OCI-LY7 (cell line): Measurements from ENCODE around the gene TRIML2. TPM values are rescaled to one million over a fixed set of nuclear protein-coding genes. Genes with fewer than 3 reads are reported as not detected.

Experiments
- BruUV-seq: library from RNA; stranded (reverse); fragments of 400-500 nt; replicated peaks from 2 replicates; lab custom pipeline; 2021; lab: Mats Ljungman, UMichigan
- CTCF ChIA-PET: fragments of 300-600 bp; sonication (Branson Sonifier 250); formaldehyde crosslinking; loops from one replicate; lab custom pipeline; 2022; ENCODE audit warnings: antibody characterized with exemption; ENCODE audit not compliant: unreplicated experiment; lab: Charles Lee
- POLR2A ChIA-PET: fragments of 300-600 bp; sonication (Branson Sonifier 250); formaldehyde crosslinking; loops from one replicate; lab custom pipeline; 2022; ENCODE audit warnings: antibody characterized with exemption; lab: Charles Lee
- DNase-seq: peaks from one replicate; pipeline ENCODE4 v3.0.0-alpha.2; 2015; ENCODE audit warnings: low spot score
- H2AFZ ChIP-seq: fragments of 200-600 bp; sonication (generic), shearing (Covaris generic); 2 replicates; pipeline ENCODE4 v1.6.1; 2014; ENCODE audit warnings: mild to moderate bottlenecking, antibody characterized with exemption, low read length, moderate library complexity
- H3K27ac ChIP-seq: fragments of 200-600 bp; sonication (generic); 2 replicates; pipeline ENCODE4 v1.5.1; 2014; ENCODE audit warnings: mixed run types, low read depth, mild to moderate bottlenecking, moderate library complexity, low read length, inconsistent platforms; ENCODE audit not compliant: poor library complexity, severe bottlenecking
- H3K36me3 ChIP-seq: fragments of 200-600 bp; sonication (generic); 2 replicates; pipeline ENCODE4 v1.6.1; 2014; ENCODE audit warnings: mild to moderate bottlenecking, antibody characterized with exemption, low read length, moderate library complexity, mixed read lengths; ENCODE audit not compliant: insufficient read depth
- H3K4me1 ChIP-seq: fragments of 200-600 bp; sonication (generic); 2 replicates; pipeline ENCODE4 v1.5.1; 2014; ENCODE audit warnings: mild to moderate bottlenecking, low read length; ENCODE audit not compliant: insufficient read depth, poor library complexity, severe bottlenecking
- H3K4me2 ChIP-seq: fragments of 200-600 bp; sonication (generic); 2 replicates; pipeline ENCODE4 v1.6.1; 2014; ENCODE audit warnings: mild to moderate bottlenecking, low read length
- H3K4me3 ChIP-seq: fragments of 200-600 bp; sonication (generic); 2 replicates; pipeline ENCODE4 v1.5.1; 2014; ENCODE audit warnings: mild to moderate bottlenecking, low read depth, low read length; ENCODE audit not compliant: poor library complexity, severe bottlenecking
- H3K79me2 ChIP-seq: fragments of 200-600 bp; sonication (generic); 2 replicates; pipeline ENCODE4 v1.6.1; 2016; ENCODE audit warnings: low read depth, mild to moderate bottlenecking, low read length, moderate library complexity, mixed read lengths; ENCODE audit not compliant: insufficient read depth
- H3K9me2 ChIP-seq: fragments of 200-600 bp; sonication (generic); 2 replicates; pipeline ENCODE4 v1.6.1; 2016; ENCODE audit warnings: mild to moderate bottlenecking, low read length, mixed read lengths; ENCODE audit not compliant: insufficient read depth
- H3K9me3 ChIP-seq: fragments of 200-600 bp; sonication (generic); 2 replicates; pipeline ENCODE4 v1.6.1; 2014; ENCODE audit warnings: mild to moderate bottlenecking, mixed run types, low read length, mixed read lengths
- H4K20me1 ChIP-seq: fragments of 200-600 bp; sonication (generic); 2 replicates; pipeline ENCODE4 v1.6.1; 2014; ENCODE audit warnings: mild to moderate bottlenecking, antibody characterized with exemption, low read length, moderate library complexity, mixed read lengths; ENCODE audit not compliant: insufficient read depth
- CTCF ChIP-seq: fragments of 200-600 bp; sonication (generic); conservative IDR thresholded peaks from 2 replicates; pipeline ENCODE4 v1.5.1; 2014; ENCODE audit warnings: mild to moderate bottlenecking, antibody characterized with exemption, low read length, moderate library complexity, mixed read lengths
- EZH2phosphoT487 ChIP-seq: fragments of 200-600 bp; sonication (generic); IDR thresholded peaks from 2 replicates; pipeline ENCODE4 v1.6.1; 2018; ENCODE audit warnings: low read depth, borderline replicate concordance, mild to moderate bottlenecking, mixed run types, antibody characterized with exemption, low read length, moderate library complexity, mixed read lengths
- intact Hi-C: fragments of 100-400 bp; cut with micrococcal nuclease; formaldehyde crosslinking; loops from one replicate; pipeline ENCODE4 v1.10.0; 2022; ENCODE audit not compliant: unreplicated experiment
- total RNA-seq, 2 experiments: library from RNA; depleted of rRNA in 1 of 2; stranded (reverse); fragments of >200 nt in 1 of 2; shearing (Covaris generic) in 1 of 2; gene quantifications; 2 replicates each; pipeline ENCODE4 v1.2.3, GENCODE V29; 2014 to 2022

TRIML2 gene
- total RNA-seq, 2 experiments from 2014 or later: not detected

- Histone ChIP-seq H3K79me2 (no peaks in the 10 kb centered on the region), H3K36me3 (no peaks in the 10 kb centered on the region), H2AFZ (no peak overlapping the region), H3K9me2 (no peaks in the 10 kb centered on the region), H3K4me1 (no peaks in the 10 kb centered on the region), H4K20me1 (no peaks in the 10 kb centered on the region), H3K4me3 (no peak overlapping the region), H3K9me3 (no peaks in the 10 kb centered on the region), H3K27ac (no peak overlapping the region), H3K4me2 (no peak overlapping the region)
- BruUV-seq: no TSS peak
- intact Hi-C loops: no loop called here
- CTCF ChIA-PET: no interaction called here
- TF ChIP-seq CTCF: no peak
- no peak for TF ChIP-seq EZH2phosphoT487
- POLR2A ChIA-PET: interaction anchor here (0.6 kb wide), 1 partner anchor 133 kb away, joined by 6 read pairs; no protein-coding TSS in a partner anchor
- no peak for DNase-seq
Observed at GRCh38 chr4:188132232-188132631, 22.8 kb upstream of the TRIML2 start.

GRCh38 chr4:188130355-188130754 is 21.0 kb upstream of the TRIML2 start:
- no peak for TF ChIP-seq EZH2phosphoT487
- no peak for TF ChIP-seq CTCF
- no peaks in the 10 kb centered on the region for H3K9me3 ChIP-seq
- H2AFZ ChIP-seq: no peak overlapping the region
- intact Hi-C loops: no loop called here
- BruUV-seq: no TSS peak
- no peak overlapping the region for H3K27ac ChIP-seq
- no peaks in the 10 kb centered on the region for H4K20me1 ChIP-seq
- POLR2A ChIA-PET: interaction anchor here (0.7 kb wide), 1 partner anchor 16 kb away, joined by 3 read pairs; no protein-coding TSS in a partner anchor
- no peak overlapping the region for H3K4me3 ChIP-seq
- CTCF ChIA-PET: no interaction called here
- no peaks in the 10 kb centered on the region for H3K36me3 ChIP-seq
- H3K9me2 ChIP-seq: no peaks in the 10 kb centered on the region
- no peak overlapping the region for H3K4me2 ChIP-seq
- no peaks in the 10 kb centered on the region for H3K4me1 ChIP-seq
- DNase-seq: no peak
- H3K79me2 ChIP-seq: no peaks in the 10 kb centered on the region

GRCh38 chr4:188127214-188127874 is 17.9 kb upstream of the TRIML2 start:
- no peak overlapping the region for H2AFZ ChIP-seq
- ChIA-PET POLR2A (interaction anchor here (0.5 kb wide), 1 partner anchor 856 kb away, joined by 3 read pairs; no protein-coding TSS in a partner anchor), CTCF (no interaction called here)
- H3K79me2 ChIP-seq: no peaks in the 10 kb centered on the region
- no peaks in the 10 kb centered on the region for H3K4me1 ChIP-seq
- DNase-seq: no peak
- H4K20me1 ChIP-seq: no peaks in the 10 kb centered on the region
- no peak overlapping the region for H3K4me3 ChIP-seq
- H3K36me3 ChIP-seq: no peaks in the 10 kb centered on the region
- no peak for TF ChIP-seq EZH2phosphoT487
- TF ChIP-seq CTCF: no peak
- intact Hi-C loops: no loop called here
- no peaks in the 10 kb centered on the region for H3K9me2 ChIP-seq
- H3K27ac ChIP-seq: no peak overlapping the region
- no peaks in the 10 kb centered on the region for H3K9me3 ChIP-seq
- no peak overlapping the region for H3K4me2 ChIP-seq
- no TSS peak for BruUV-seq
